Measurements from ENCODE around the gene AKAP6. TPM values are rescaled to one million over a fixed set of nuclear protein-coding genes. Genes with fewer than 3 reads are reported as not detected.

Gene AKAP6
- total RNA-seq, 1 experiment from 2014 or later: 1.1 TPM

DNA sequence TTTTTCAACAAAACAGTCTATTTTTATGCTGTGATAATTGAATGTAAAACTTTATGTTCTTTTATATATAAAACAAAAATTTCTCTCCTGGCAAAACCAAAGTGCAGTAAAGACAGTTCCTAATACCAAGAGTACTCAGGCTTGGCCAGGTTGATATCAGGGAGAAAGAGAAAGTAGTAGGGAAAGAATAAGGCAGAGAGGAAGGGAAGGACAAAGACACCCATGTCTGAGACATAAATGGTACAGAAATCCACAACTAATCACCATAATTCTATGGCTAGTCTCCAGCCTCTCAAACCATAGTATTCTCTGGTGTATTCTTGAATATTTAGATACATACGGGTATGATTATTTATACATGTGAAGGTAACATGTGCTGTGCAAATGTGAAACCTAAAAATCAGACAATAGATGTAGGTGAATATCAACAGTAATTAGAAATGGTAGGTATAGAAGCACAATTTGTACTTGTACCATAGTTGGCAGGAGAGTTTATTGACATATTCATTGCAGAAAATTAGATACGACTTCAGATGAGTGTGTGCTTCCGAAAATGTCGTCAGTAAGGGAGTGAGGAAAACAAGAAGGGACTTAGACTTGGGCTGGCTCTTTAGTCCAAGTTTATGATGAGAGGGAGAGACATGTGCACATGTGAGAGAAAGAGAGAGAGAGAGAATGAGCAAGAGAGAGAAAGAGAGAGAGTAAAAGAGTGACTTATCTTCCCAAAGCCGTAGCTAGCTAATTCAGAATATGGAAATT lies 378.8 kb downstream of the AKAP6 start:
- Histone ChIP-seq H2BK12ac (ENCODE audit: insufficient read length, low read depth, low read length) (no peak overlapping the region), H3K79me1 (ENCODE audit: insufficient read depth, low read depth, low read length, poor library complexity, severe bottlenecking) (no peaks in the 10 kb centered on the region), H3K4me2 (ENCODE audit: insufficient read depth, insufficient read length, low read length) (no peak overlapping the region), H4K5ac (ENCODE audit: insufficient read length, low read depth, low read length) (no peak overlapping the region), H3K9ac (ENCODE audit: extremely low read depth, insufficient read length, low read length) (no peak overlapping the region), H3K4me1 (ENCODE audit: insufficient read depth, low read length) (no peaks in the 10 kb centered on the region), H3K79me2 (ENCODE audit: insufficient read depth, low read length) (no peaks in the 10 kb centered on the region), H2BK120ac (ENCODE audit: low read depth, low read length, poor library complexity, severe bottlenecking) (no peak overlapping the region), H3K56ac (ENCODE audit: insufficient read length, low read depth, low read length) (no peak overlapping the region), H2AFZ (ENCODE audit: low read length) (no peak overlapping the region), H4K91ac (ENCODE audit: insufficient read length, low read depth, low read length) (no peak overlapping the region), H3K14ac (ENCODE audit: insufficient read depth, low read length) (no peak overlapping the region), H3K27me3 (ENCODE audit: insufficient read depth, low read length) (no peaks in the 10 kb centered on the region), H3T11ph (ENCODE audit: low read length) (no peak overlapping the region), H3K4ac (ENCODE audit: low read depth, low read length) (no peak overlapping the region), H2BK15ac (ENCODE audit: low read depth, low read length) (no peak overlapping the region), H3K23ac (ENCODE audit: insufficient read length, low read depth, low read length) (no peak overlapping the region), H3K23me2 (ENCODE audit: insufficient read length, low read depth, low read length, poor library complexity, severe bottlenecking) (no peaks in the 10 kb centered on the region), H3K9me3 (ENCODE audit: control insufficient read depth, low read depth, low read length) (no peaks in the 10 kb centered on the region), H2AK5ac (ENCODE audit: insufficient read length, low read length) (no peak overlapping the region), H4K8ac (replicated peaks; ENCODE audit: insufficient read length, low read depth, low read length) (no peak overlapping the region), H3K27ac (ENCODE audit: insufficient read length, low read depth, low read length) (no peak overlapping the region), H4K20me1 (ENCODE audit: control insufficient read depth, insufficient read depth, insufficient read length) (no peaks in the 10 kb centered on the region), H3K18ac (ENCODE audit: insufficient read length, low read depth, low read length) (no peak overlapping the region), H2BK5ac (ENCODE audit: insufficient read length, low read length) (no peak overlapping the region), H2BK20ac (ENCODE audit: low read depth, low read length, poor library complexity, severe bottlenecking) (no peak overlapping the region)
- TF ChIP-seq, protein P1, sequence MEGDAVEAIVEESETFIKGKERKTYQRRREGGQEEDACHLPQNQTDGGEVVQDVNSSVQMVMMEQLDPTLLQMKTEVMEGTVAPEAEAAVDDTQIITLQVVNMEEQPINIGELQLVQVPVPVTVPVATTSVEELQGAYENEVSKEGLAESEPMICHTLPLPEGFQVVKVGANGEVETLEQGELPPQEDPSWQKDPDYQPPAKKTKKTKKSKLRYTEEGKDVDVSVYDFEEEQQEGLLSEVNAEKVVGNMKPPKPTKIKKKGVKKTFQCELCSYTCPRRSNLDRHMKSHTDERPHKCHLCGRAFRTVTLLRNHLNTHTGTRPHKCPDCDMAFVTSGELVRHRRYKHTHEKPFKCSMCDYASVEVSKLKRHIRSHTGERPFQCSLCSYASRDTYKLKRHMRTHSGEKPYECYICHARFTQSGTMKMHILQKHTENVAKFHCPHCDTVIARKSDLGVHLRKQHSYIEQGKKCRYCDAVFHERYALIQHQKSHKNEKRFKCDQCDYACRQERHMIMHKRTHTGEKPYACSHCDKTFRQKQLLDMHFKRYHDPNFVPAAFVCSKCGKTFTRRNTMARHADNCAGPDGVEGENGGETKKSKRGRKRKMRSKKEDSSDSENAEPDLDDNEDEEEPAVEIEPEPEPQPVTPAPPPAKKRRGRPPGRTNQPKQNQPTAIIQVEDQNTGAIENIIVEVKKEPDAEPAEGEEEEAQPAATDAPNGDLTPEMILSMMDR (conservative IDR thresholded peaks at IDR 0.05): no peak
- no peak for DNase-seq
- Mint-ChIP-seq H3K9me3 (no peaks in the 10 kb centered on the region), H3K4me1 (peaks cover 4 to 7% of the 10 kb centered on the region in 2 experiments; a peak in 3 of 4 replicates), H3K4me3 (no peak overlapping the region), H3K36me3 (ENCODE audit: insufficient read depth in 1 of 3, low read depth in 3 of 3) (no peaks in the 10 kb centered on the region), H3K27me3 (ENCODE audit: low read depth) (no peaks in the 10 kb centered on the region), H3K27ac (no peak overlapping the region)
- WGBS (ENCODE audit: extremely low coverage, insufficient read length, low lambda C conversion rate): no CpG with 5 or more reads among the region's 5 CpGs

All from H9 (cell line).